Body of pancreas (tissue), 4 donors: ENCODE results near the gene EN2. TPM values are rescaled to one million over a fixed set of nuclear protein-coding genes. Genes with fewer than 3 reads are reported as not detected.
A peak's percentile ranks its signal among the peaks of the same experiment; 100 is the strongest.

Source experiments
- ATAC-seq: fragments of 150-250 bp; one replicate; pipeline ENCODE4 v1.9.1; 2016
- DNase-seq, 4 donors: peaks; one replicate each; pipeline ENCODE4 v3.0.0-alpha.2; 2019
- H3K27ac ChIP-seq, 4 donors: fragments of 200-600 bp; sonication (generic); 1 replicate in 3 of 4; 2 replicates in 1 of 4; pipeline versions ENCODE4 v1.5.1 to v1.6.1; 2016 to 2019; ENCODE audit warnings: mild to moderate bottlenecking in 1 of 4, mixed read lengths in 1 of 4, moderate library complexity in 1 of 4
- H3K27me3 ChIP-seq, 2 donors: fragments of 200-600 bp; sonication (generic); one replicate each; pipeline ENCODE4 v1.6.0; 2016; ENCODE audit warnings: mild to moderate bottlenecking in 1 of 2
- H3K36me3 ChIP-seq, 2 donors: fragments of 200-600 bp; sonication (generic); replicated peaks in 1 of 2; 2 replicates each; pipeline ENCODE4 v1.5.1; 2016; ENCODE audit warnings: low read depth in 2 of 2; ENCODE audit not compliant: insufficient read depth in 1 of 2
- H3K4me1 ChIP-seq: fragments of 200-600 bp; sonication (generic); one replicate; pipeline ENCODE4 v1.6.0; 2016
- H3K4me3 ChIP-seq, 2 donors: fragments of 200-600 bp; sonication (generic); 1 replicate in 1 of 2; 2 replicates in 1 of 2; pipeline ENCODE4 v1.5.1; 2016 to 2019
- H3K9me3 ChIP-seq, 3 donors: fragments of 200-600 bp; sonication (generic); 1 replicate in 2 of 3; 2 replicates in 1 of 3; pipeline ENCODE4 v1.5.1; 2016
- POLR2A ChIP-seq, 3 donors: fragments of 450-650 bp; IDR thresholded peaks; one replicate each; pipeline ENCODE4 v1.6.1; 2016; ENCODE audit warnings: antibody characterized with exemption in 3 of 3, mild to moderate bottlenecking in 2 of 3
- WGBS, 2 donors: methylation state at CpG; one replicate each; pipeline ENCODE4 v1.1.5; 2017; 5-methylcytosine and 5-hydroxymethylcytosine counted together
- intact Hi-C: fragments of 100-400 bp; cut with DNase I; formaldehyde crosslinking; loops from one replicate; pipeline ENCODE4 v1.15.1; 2023
- total RNA-seq, 2 donors: library from RNA; depleted of rRNA; stranded (reverse); fragments of >200 nt; gene quantifications; one replicate each; pipeline ENCODE4 v1.1.0, GENCODE V29; 2016
- TF ChIP-seq, protein P1 (sequence below), 7 experiments: fragments of 450-650 bp in 4 of 7; fragments of 200-600 bp in 3 of 7; sonication (generic) in 3 of 7; IDR thresholded peaks; one replicate each; pipeline ENCODE4 v1.5.1; 2016 to 2019; ENCODE audit warnings: antibody characterized with exemption in 7 of 7

Gene EN2
- total RNA-seq, 2 donors from 2014 or later: not detected

DNA sequence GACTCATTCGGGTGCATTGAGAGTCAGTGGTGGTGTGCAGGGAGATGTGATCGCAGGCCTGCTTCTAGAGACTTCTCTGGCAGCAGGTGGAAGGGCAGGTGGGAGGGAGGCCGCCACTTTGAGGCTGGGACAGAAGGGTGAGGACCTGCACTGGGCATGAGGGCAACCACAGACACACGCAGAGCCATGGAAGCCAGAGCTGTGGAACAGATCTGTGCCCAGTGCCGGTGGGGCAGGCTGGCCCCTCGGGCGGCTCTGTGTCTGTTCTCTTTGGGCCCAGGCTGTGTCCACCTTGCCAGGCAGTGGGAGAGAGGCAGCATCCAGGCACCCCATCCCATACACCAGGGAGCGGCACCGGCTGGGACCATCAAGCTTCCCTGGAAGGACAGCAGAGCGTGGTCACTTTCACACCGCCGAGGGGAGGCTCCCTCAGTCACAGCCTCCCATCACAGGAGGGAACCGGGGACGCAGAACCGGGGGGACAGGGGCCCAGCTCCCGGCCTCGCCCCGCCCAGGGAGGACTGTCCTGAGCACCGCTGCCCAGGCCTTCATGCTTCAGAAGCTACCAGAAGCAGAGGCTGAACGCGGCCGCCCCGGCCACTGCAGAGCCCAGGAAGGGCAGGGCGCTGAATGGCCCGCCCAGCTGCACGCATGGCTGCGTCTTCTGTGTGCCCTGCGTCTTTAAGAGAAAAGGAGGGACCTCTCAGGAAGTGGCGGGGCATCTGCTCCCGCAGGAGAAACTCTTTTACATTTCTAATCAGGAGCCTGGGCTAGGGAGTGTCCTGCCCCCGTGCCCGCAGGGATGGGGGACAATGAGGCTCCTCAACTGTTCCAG lies 32.1 kb downstream of the EN2 start:
- Histone ChIP-seq H3K27me3 (no peaks in the 10 kb centered on the region), H3K4me3 (no peak overlapping the region), H3K4me1 (peaks cover 6% of the 10 kb centered on the region), H3K27ac (no peak overlapping the region), H3K36me3 (no peaks in the 10 kb centered on the region), H3K9me3 (no peaks in the 10 kb centered on the region)
- DNase-seq (no peak), ATAC-seq (no peak)
- WGBS, 2 donors: 51 to 81% methylated on average over 4 to 31 of the region's 32 CpGs
- TF ChIP-seq, protein P1, sequence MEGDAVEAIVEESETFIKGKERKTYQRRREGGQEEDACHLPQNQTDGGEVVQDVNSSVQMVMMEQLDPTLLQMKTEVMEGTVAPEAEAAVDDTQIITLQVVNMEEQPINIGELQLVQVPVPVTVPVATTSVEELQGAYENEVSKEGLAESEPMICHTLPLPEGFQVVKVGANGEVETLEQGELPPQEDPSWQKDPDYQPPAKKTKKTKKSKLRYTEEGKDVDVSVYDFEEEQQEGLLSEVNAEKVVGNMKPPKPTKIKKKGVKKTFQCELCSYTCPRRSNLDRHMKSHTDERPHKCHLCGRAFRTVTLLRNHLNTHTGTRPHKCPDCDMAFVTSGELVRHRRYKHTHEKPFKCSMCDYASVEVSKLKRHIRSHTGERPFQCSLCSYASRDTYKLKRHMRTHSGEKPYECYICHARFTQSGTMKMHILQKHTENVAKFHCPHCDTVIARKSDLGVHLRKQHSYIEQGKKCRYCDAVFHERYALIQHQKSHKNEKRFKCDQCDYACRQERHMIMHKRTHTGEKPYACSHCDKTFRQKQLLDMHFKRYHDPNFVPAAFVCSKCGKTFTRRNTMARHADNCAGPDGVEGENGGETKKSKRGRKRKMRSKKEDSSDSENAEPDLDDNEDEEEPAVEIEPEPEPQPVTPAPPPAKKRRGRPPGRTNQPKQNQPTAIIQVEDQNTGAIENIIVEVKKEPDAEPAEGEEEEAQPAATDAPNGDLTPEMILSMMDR (IDR thresholded peaks at IDR 0.05): no peak
- TF ChIP-seq POLR2A (IDR thresholded peaks at IDR 0.05): no peak
- intact Hi-C loops: no loop called here

DNA sequence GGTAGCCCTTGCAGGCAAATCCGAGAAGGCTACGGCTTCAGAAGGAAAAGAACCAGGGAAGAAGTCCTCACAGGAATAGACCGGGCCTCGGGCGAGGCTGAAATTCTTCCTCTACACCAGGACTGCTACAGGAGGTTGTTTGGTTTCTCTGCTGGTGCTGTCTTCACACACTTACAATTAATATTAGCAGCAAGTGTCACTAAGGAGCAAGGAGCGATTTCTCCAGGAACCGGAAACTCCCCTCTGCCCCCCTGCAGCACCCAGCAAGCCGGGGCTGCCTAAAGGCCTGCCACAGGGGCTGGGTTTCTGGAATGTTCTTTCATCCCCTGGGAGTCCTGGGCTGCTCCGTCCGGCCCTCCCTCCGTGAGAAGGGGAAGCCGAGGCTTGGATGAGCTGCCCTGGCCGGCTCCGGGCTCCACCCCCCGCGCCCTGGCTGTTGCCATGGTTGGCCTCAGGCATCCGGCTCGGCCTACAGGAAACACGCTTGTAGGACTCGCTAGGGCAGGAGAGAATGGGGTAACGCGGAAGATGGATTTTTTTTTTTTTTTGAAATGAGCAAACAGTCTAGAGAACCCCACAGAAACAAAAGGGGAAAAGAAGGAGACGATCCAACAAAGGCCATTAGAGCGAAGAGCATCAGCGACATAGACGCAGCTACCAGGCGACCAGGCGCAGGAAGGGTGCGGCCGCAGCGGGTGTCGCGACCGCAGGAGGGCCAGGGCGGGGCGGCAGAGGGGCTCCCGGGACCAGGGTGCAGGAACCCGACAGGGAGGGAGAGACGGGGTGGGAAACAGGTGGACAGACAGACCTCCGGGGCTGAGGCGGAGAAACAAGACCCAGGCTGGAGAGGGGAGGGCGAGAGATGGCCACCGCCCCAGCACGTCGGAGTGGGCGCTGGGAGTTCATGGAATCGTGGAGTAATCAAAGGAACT lies 33.0 kb downstream of the EN2 start:
- Histone ChIP-seq H3K4me1 (peaks cover 6% of the 10 kb centered on the region), H3K4me3 (no peak overlapping the region), H3K27me3 (no peaks in the 10 kb centered on the region), H3K27ac (no peak overlapping the region), H3K9me3 (no peaks in the 10 kb centered on the region), H3K36me3 (no peaks in the 10 kb centered on the region)
- peak; percentile 53 for ATAC-seq
- WGBS, 2 donors: 33 to 57% methylated on average over 43 to 46 of the region's 47 CpGs
- intact Hi-C loops: no loop called here
- peak in 2 of 4 donors; percentile 35 to 36 for DNase-seq
- TF ChIP-seq, protein P1 (IDR thresholded peaks at IDR 0.05): no peak
- TF ChIP-seq POLR2A (IDR thresholded peaks at IDR 0.05): no peak

DNA sequence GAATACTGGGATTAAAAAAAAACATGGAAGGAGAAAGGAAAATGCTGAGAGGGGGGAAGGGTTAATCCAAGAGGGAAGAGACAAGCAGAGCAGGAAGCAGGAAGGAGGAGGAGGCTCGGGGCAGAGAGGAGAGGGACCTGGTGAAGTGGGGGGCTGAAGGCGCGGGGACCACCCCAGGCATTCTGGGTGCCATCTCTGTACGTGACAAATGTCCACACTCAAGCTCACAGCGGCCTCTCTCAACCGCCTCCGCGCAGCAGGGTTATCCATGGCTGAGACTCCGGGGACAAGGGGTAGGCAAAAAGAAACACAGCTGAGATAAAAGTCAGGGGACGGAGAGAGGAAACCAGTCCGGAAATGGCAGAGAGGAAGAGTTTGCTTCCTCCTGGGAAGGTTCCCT lies 33.9 kb downstream of the EN2 start:
- H3K27me3 ChIP-seq: no peaks in the 10 kb centered on the region
- no peak overlapping the region for H3K27ac ChIP-seq
- no peak for DNase-seq
- no peak for TF ChIP-seq POLR2A (IDR thresholded peaks at IDR 0.05)
- TF ChIP-seq, protein P1 (IDR thresholded peaks at IDR 0.05): no peak
- H3K4me1 ChIP-seq: peaks cover 6% of the 10 kb centered on the region
- intact Hi-C loops: no loop called here
- no peak overlapping the region for H3K4me3 ChIP-seq
- no peaks in the 10 kb centered on the region for H3K36me3 ChIP-seq
- H3K9me3 ChIP-seq: no peaks in the 10 kb centered on the region
- no peak for ATAC-seq
- WGBS, 2 donors: 73 to 76% methylated on average over 11 of the region's 11 CpGs

DNA sequence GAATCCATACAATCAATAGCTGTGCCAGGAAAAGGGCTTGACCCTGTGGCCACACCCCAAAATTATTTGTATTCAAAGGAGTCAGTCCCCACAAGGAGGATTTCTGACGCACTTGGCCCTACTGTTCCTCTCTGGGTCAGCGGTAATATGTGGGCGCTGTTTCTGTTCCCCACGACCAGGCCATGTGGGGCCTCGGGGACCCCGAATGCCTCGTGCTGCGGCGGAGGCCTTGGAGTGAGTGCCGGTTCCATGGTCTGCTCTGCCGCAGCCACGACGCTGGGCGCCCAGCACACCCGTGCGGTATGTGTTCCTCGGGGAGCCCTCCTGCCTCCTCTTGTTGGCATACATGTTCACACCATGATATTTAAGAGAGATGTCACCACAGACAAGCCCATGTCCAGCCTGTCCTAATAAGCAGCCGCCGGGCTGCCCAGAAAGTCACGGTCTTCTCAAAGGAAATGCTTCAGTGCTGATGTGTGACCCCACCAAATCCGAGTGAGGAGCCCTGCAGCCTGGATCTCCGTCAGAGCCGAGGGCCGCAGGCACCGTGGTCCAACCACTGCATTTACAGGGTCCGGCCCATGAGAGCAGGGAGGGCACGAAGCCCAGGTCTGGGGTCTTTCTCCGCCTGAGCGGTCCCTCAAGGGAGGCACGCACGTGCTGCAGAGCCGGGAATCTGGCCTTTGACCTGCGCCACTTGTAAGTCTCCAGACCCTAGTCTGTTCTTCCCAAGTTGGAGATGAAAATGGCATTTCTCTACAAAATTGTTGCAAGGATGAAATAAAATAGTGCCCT lies 36.0 kb downstream of the EN2 start:
- TF ChIP-seq POLR2A (IDR thresholded peaks at IDR 0.05): no peak
- TF ChIP-seq, protein P1 (IDR thresholded peaks at IDR 0.05): no peak
- intact Hi-C loops: no loop called here
- no peaks in the 10 kb centered on the region for H3K27me3 ChIP-seq
- no peak overlapping the region for H3K27ac ChIP-seq
- H3K4me3 ChIP-seq: no peak overlapping the region
- no peaks in the 10 kb centered on the region for H3K36me3 ChIP-seq
- ATAC-seq (no peak), DNase-seq (no peak)
- peaks cover 6% of the 10 kb centered on the region for H3K4me1 ChIP-seq
- 80 to 81% methylated on average over 28 to 33 of the region's 33 CpGs for WGBS, 2 donors
- no peaks in the 10 kb centered on the region for H3K9me3 ChIP-seq
